ENCODE measurements around the gene SH3RF1. TPM values are rescaled to one million over a fixed set of nuclear protein-coding genes. Genes with fewer than 3 reads are reported as not detected.
A peak's percentile ranks its signal among the peaks of the same experiment; 100 is the strongest.
"Not testable (repeated sequence)": the region's sequence is repeated elsewhere in the genome, so short reads cannot be mapped to it uniquely, and the experiment has no call there.

Gene SH3RF1
- 4.2 and 4.6 TPM in 2 replicates for total RNA-seq (2014; rRNA removed; shearing (Covaris generic))

- Histone ChIP-seq H3K4me3 (ENCODE audit: insufficient read depth, low read depth, low read length) (peak within 1 kb of the TSS; percentile 84), H3K36me3 (replicated peaks; ENCODE audit: control insufficient read depth, insufficient read depth, low read length) (no peaks in the 10 kb centered on the region; the same call in 1 of the 2 replicates), H3K27me3 (ENCODE audit: control insufficient read depth, insufficient read depth, low read length) (peaks cover 3% of the 10 kb centered on the region; the same call in 1 of the 2 replicates)
- peak; percentile 86 for DNase-seq
Measured at GRCh38 chr4:169270810-169271691, at the start of gene SH3RF1. TSS of gene SH3RF1 (minus strand) at chr4:169270956. CDS start at chr4:169269212, 1,744 bp downstream.

DNA sequence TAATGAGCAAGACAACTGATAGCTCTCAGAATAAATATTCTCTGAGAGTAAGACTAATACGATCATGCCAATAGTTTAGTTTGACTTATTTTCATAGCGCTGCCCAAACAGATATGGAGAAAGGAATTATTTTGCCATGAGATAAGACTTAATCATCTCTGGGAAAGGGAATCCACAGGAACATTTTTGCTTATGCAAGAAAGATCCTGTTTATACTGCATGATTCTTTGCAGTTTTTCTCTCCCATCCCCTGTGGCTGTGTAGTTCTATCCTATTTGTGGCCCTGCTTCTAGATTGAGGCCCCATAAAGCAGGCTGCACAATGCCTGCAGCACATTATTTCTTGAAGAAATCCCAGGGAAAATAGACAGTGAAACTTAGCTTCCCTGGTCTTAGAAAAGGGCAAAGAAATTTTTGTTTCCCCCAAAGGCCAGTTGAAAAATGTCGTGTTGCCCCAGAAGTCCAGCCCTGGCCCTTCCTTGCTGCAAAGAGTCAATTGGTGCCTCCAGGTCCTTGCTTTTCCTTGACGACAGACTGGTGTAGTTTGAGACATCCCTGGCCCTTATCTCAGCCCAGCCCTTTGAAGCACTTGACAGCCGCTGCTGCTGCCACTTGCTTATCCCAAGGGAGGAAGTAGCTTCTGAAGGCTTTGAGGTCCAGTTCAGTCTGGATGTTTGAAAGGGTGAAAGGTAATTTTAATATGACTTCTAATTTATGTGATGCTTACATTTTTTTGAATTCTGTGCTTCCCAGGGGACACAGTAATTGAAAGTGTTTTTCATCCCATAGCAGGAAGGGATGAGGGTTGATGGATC lies 45.0 kb upstream of the SH3RF1 start:
- Histone ChIP-seq H3K4me3 (ENCODE audit: insufficient read depth, low read depth, low read length) (no peak overlapping the region), H3K27me3 (ENCODE audit: control insufficient read depth, insufficient read depth, low read length) (no peaks in the 10 kb centered on the region), H3K36me3 (replicated peaks; ENCODE audit: control insufficient read depth, insufficient read depth, low read length) (no peaks in the 10 kb centered on the region)
- no peak for DNase-seq

DNA sequence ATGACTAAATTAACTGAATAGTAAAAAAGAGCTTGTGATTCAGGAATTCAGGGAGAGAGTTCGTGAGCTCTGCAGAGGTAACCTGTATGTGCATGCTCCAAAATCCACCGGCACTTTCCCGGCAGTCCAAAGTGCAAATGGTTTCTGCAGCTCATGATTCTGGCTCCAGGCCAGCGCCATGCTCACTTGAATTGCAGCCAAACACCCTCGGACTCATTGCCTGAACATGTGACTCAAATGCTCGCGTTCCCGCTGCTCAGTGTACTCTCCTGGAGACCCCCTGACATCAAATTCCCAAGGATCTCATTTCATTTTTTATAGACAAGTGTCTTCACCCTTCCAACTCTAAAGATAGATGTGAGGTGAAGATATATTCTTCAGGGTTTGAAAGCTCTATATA lies 44.1 kb upstream of the SH3RF1 start:
- no peak for DNase-seq
- H3K36me3 ChIP-seq (replicated peaks; ENCODE audit: control insufficient read depth, insufficient read depth, low read length), result no peaks in the 10 kb centered on the region
- no peaks in the 10 kb centered on the region for H3K27me3 ChIP-seq (ENCODE audit: control insufficient read depth, insufficient read depth, low read length)
- no peak overlapping the region for H3K4me3 ChIP-seq (ENCODE audit: insufficient read depth, low read depth, low read length)

DNA sequence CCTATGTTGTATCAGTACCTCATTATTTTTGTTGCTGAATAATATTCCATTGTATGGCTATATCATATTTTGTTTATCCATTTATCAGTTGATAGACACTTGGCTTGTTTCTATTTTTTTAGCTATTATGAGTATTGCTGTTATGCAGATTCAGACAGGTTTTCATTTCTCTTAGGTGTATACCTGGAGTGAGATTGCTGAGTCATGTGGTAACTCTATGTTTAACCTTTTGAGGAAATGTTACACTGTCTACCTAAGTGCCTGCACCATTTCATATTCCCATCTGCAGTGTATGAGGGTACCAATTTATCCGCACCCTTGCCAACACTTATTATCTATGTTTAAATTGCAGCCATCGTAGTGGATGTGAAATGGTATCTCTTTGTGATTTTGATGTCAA lies 43.0 kb upstream of the SH3RF1 start:
- H3K36me3 ChIP-seq (replicated peaks; ENCODE audit: control insufficient read depth, insufficient read depth, low read length), result no peaks in the 10 kb centered on the region
- H3K27me3 ChIP-seq (ENCODE audit: control insufficient read depth, insufficient read depth, low read length), result no peaks in the 10 kb centered on the region
- DNase-seq, result no peak
- H3K4me3 ChIP-seq (ENCODE audit: insufficient read depth, low read depth, low read length), result no peak overlapping the region

GRCh38 chr4:169312690-169313422 lies 42.1 kb upstream of the SH3RF1 start:
- no peaks in the 10 kb centered on the region for H3K36me3 ChIP-seq (replicated peaks; ENCODE audit: control insufficient read depth, insufficient read depth, low read length)
- no peaks in the 10 kb centered on the region for H3K27me3 ChIP-seq (ENCODE audit: control insufficient read depth, insufficient read depth, low read length)
- DNase-seq, result no peak
- no peak overlapping the region for H3K4me3 ChIP-seq (ENCODE audit: insufficient read depth, low read depth, low read length)

DNA sequence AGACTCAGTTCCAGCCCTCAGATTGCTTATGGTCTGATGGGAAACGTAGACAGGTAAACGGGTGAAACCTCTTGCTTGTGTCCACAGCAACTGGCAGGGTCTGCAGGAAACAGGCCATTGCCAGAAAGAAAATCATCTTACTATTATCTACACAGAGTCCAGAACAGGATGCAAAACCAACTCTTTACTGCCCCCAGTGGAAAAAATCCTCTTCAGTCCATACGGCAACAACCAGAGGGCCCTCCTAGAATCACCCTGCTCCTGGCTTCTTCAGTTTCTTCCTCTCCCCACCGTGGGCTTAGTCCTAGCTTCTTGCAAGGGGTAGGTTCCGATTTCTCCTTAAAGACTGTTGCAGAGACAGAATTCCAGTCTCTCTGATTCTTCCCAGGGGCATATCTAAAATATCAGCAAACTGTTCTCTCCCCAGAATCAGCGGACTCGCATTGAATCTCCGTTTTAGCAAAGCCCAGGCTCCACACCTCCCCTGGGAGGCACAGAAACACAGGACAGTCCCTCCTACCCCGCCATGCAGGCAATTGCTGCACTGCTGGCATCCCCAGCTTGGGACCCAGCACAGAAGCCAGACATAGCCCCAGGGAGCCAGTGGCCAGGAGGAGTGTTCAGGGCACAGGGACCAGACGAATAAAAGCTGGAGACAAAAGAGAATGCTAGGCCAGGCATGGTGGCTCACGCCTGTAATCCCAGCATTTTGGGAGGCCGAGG lies 41.0 kb upstream of the SH3RF1 start:
- Histone ChIP-seq H3K36me3 (replicated peaks; ENCODE audit: control insufficient read depth, insufficient read depth, low read length) (no peaks in the 10 kb centered on the region), H3K4me3 (ENCODE audit: insufficient read depth, low read depth, low read length) (no peak overlapping the region), H3K27me3 (ENCODE audit: control insufficient read depth, insufficient read depth, low read length) (no peaks in the 10 kb centered on the region)
- DNase-seq, result peak; percentile 65

DNA sequence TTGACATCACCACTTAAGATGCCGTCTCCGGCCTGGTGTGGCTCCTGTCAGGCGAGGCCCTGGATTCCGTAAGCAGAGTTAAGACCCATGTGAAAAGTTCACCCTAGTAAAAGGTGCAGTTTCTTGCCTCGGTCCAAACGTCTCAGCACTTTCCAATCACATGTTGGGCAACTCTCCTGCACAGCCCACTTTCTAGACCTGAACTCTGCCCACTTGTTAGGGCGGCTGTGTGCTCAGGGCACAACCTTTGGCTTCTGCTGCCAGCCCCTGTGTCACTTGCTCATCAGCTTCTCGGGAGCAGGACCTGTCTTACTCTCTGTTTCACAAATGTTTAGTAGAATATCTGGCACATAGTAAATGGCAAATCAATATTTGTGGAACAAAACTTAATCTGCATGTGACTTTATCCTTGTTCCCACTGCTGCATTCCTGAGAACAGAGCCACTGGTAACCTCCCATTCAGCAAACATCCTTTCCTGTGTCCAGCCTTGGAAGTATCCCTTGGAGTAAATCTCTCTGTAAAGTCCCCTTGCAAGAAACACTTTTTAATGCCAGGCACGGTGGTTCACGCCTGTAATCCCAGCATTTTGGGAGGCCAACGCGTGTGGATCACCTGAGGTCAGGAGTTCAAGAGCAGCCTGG lies 38.7 kb upstream of the SH3RF1 start:
- DNase-seq, result no peak
- H3K4me3 ChIP-seq (ENCODE audit: insufficient read depth, low read depth, low read length), result no peak overlapping the region
- no peaks in the 10 kb centered on the region for H3K27me3 ChIP-seq (ENCODE audit: control insufficient read depth, insufficient read depth, low read length)
- no peaks in the 10 kb centered on the region for H3K36me3 ChIP-seq (replicated peaks; ENCODE audit: control insufficient read depth, insufficient read depth, low read length)

- no peak overlapping the region for H3K4me3 ChIP-seq (ENCODE audit: insufficient read depth, low read depth, low read length)
- DNase-seq, result no peak
- no peaks in the 10 kb centered on the region for H3K27me3 ChIP-seq (ENCODE audit: control insufficient read depth, insufficient read depth, low read length)
- no peaks in the 10 kb centered on the region for H3K36me3 ChIP-seq (replicated peaks; ENCODE audit: control insufficient read depth, insufficient read depth, low read length)
Measured at GRCh38 chr4:169307576-169307975, 36.8 kb upstream of the SH3RF1 start.

DNA sequence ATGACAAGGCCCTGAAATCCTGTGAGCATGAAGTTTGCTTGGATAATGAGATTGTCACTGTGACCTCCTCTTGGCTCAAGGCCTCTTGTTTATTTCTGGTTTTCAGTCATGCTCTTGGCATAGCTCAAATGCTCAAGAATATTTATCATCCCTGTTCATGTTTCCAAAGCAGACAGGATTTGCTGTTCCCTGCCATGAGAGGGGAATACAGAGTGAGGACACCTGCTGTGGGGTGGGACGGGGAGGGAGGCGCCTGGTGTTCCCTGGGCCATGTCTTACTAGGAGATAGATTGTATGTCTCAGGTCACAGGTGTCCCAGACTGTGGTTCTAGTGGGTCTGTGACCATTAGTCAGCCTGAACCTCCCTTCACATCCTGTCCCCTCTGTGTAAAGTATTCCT lies 34.9 kb upstream of the SH3RF1 start:
- Histone ChIP-seq H3K36me3 (replicated peaks; ENCODE audit: control insufficient read depth, insufficient read depth, low read length) (no peaks in the 10 kb centered on the region), H3K27me3 (ENCODE audit: control insufficient read depth, insufficient read depth, low read length) (no peaks in the 10 kb centered on the region), H3K4me3 (ENCODE audit: insufficient read depth, low read depth, low read length) (no peak overlapping the region)
- no peak for DNase-seq

- H3K36me3 ChIP-seq (replicated peaks; ENCODE audit: control insufficient read depth, insufficient read depth, low read length), result no peaks in the 10 kb centered on the region
- no peaks in the 10 kb centered on the region for H3K27me3 ChIP-seq (ENCODE audit: control insufficient read depth, insufficient read depth, low read length)
- DNase-seq, result no peak
- no peak overlapping the region for H3K4me3 ChIP-seq (ENCODE audit: insufficient read depth, low read depth, low read length)
Measured at GRCh38 chr4:169305173-169305572, 34.4 kb upstream of the SH3RF1 start.

DNA sequence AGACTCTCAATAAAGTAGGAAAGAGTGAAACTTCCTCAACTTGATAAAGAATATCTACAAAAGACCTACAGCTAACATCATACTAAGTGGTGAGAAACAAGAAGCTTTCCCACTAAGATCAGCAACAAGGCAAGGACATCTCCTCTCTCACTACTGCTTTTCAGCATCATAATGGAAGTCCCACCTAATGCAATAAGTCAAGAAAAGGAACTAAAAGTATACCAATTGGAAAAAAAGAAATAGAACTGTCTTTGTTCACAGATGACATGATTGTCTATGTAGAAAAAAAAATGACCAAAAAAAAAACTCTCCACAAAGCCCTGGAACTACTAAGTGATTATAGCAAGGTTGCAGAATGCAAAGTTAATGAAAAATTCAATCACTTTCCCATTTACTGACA lies 25.1 kb upstream of the SH3RF1 start:
- no peaks in the 10 kb centered on the region for H3K27me3 ChIP-seq (ENCODE audit: control insufficient read depth, insufficient read depth, low read length)
- H3K36me3 ChIP-seq (replicated peaks; ENCODE audit: control insufficient read depth, insufficient read depth, low read length), result no peaks in the 10 kb centered on the region
- H3K4me3 ChIP-seq (ENCODE audit: insufficient read depth, low read depth, low read length), result no peak overlapping the region
- DNase-seq, result no peak

- Histone ChIP-seq H3K27me3 (ENCODE audit: control insufficient read depth, insufficient read depth, low read length) (no peaks in the 10 kb centered on the region), H3K36me3 (replicated peaks; ENCODE audit: control insufficient read depth, insufficient read depth, low read length) (no peaks in the 10 kb centered on the region), H3K4me3 (ENCODE audit: insufficient read depth, low read depth, low read length) (no peak overlapping the region)
- DNase-seq, result no peak
Measured at GRCh38 chr4:169293343-169294176, 22.8 kb upstream of the SH3RF1 start.

DNA sequence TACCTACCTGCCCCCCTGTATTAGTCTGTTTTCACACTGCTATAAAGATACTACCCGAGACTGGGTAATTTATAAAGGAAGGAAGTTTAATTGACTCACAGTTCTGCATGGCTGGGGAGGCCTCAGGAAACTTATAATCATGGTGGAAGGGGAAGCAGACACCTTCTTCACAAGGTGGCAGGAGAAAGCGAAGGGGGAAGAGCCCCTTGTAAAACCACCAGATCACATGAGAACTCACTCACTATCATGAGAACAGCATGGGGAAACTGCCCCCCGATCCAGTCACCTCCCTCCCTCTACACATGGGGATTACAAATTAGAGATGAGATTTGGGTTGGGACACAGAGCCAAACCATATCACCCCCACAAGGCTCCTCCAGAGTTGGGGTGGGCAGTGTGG lies 17.2 kb upstream of the SH3RF1 start:
- H3K4me3 ChIP-seq (ENCODE audit: insufficient read depth, low read depth, low read length); DNase-seq; H3K36me3 ChIP-seq (replicated peaks; ENCODE audit: control insufficient read depth, insufficient read depth, low read length); H3K27me3 ChIP-seq (ENCODE audit: control insufficient read depth, insufficient read depth, low read length): not testable (repeated sequence)
